Fibroblast of the aortic adventitia (primary cell): ENCODE data around the gene POLR1G. TPM values are rescaled to one million over a fixed set of nuclear protein-coding genes. Genes with fewer than 3 reads are reported as not detected.
"Not testable (repeated sequence)": the region's sequence is repeated elsewhere in the genome, so short reads cannot be mapped to it uniquely, and the experiment has no call there.

ENCODE experiments used
- DNase-seq: peaks from one replicate; pipeline ENCODE4 v3.0.0-alpha.2; 2010; ENCODE audit warnings: low read depth
- H3K4me3 ChIP-seq: 2 replicates; pipeline ENCODE4 v1.5.1; 2011; ENCODE audit warnings: low read depth, mild to moderate bottlenecking, control low read depth, low read length, moderate library complexity
- total RNA-seq: library from RNA; depleted of rRNA; stranded (reverse); fragments of >200 nt; gene quantifications from 2 replicates; pipeline ENCODE4 v1.2.3, GENCODE V29; 2012; ENCODE audit warnings: low replicate concordance
- TF ChIP-seq, protein P1 (sequence below): IDR thresholded peaks from 2 replicates; pipeline ENCODE4 v1.5.1; 2011; ENCODE audit warnings: mild to moderate bottlenecking, low read length, control low read depth, inconsistent platforms; ENCODE audit not compliant: insufficient read depth

The POLR1G gene
- total RNA-seq, 1 donor, result 5.7 TPM

GRCh38 chr19:45421947-45422498 is 15.6 kb downstream of the POLR1G start:
- H3K4me3 ChIP-seq, result no peak overlapping the region
- no peak for DNase-seq
- TF ChIP-seq, protein P1, sequence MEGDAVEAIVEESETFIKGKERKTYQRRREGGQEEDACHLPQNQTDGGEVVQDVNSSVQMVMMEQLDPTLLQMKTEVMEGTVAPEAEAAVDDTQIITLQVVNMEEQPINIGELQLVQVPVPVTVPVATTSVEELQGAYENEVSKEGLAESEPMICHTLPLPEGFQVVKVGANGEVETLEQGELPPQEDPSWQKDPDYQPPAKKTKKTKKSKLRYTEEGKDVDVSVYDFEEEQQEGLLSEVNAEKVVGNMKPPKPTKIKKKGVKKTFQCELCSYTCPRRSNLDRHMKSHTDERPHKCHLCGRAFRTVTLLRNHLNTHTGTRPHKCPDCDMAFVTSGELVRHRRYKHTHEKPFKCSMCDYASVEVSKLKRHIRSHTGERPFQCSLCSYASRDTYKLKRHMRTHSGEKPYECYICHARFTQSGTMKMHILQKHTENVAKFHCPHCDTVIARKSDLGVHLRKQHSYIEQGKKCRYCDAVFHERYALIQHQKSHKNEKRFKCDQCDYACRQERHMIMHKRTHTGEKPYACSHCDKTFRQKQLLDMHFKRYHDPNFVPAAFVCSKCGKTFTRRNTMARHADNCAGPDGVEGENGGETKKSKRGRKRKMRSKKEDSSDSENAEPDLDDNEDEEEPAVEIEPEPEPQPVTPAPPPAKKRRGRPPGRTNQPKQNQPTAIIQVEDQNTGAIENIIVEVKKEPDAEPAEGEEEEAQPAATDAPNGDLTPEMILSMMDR, result no peak

GRCh38 chr19:45423033-45423588 is 16.7 kb downstream of the POLR1G start:
- TF ChIP-seq, protein P1, result no peak
- no peak for DNase-seq
- H3K4me3 ChIP-seq, result peak overlapping the region; percentile 80

- peak; percentile 93 for DNase-seq
- peak within 1 kb of the TSS; percentile 80 for H3K4me3 ChIP-seq
- TF ChIP-seq, protein P1, result no peak
Measured at GRCh38 chr19:45423589-45424190, 17.2 kb downstream of the POLR1G start, which contains the start of gene ERCC1. Gene ERCC1, minus strand, starts transcription at chr19:45423917. Its CDS starts 543 bp downstream, at chr19:45423374.

GRCh38 chr19:45424191-45425058 is 18.0 kb downstream of the POLR1G start:
- TF ChIP-seq, protein P1, result no peak
- DNase-seq, result peak; percentile 89
- H3K4me3 ChIP-seq, result peak overlapping the region; percentile 80

DNA sequence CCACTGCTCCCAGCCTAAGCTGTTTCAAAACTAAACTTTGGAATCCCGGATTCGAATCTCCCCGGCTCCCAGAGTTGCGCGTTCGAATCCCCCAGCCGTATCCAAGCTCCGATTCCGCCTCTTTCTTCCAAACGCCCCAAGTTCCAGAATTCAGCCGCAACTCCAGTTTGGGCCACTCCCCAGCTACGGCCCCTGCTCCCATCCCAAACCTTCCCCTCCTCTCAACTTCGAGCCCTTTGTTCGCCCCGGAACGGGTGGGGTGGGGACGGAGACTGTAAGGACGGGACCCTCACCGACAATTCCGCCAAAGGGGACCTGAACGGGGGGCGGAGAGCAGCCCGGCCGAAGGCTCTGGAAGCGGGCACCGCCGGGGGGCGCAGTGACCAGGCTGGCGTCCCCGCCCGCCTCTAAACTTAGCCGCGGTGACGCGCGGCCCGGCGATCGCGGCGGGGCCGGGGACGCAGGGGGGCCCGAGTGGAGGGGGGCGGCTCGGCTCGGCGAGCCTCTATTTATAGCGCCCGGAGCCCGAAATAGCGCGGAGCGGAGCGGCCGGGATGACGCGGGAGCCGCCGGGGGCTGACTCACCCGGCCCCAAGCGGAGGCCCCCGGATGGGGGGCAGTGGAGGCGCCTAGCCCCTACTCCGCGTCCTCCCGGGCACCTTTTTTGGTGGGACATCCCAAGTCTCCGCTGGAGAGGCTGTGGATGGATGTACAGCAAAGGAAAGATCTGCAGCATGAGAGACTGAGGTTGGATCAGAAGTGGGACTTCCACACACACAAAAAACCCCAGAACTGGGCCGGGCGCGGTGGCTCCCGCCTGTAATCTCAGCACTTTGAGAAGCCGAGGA is 22.2 kb downstream of the POLR1G start:
- TF ChIP-seq, protein P1, result peak; percentile 42
- peak overlapping the region; percentile 62 for H3K4me3 ChIP-seq
- no peak for DNase-seq

DNA sequence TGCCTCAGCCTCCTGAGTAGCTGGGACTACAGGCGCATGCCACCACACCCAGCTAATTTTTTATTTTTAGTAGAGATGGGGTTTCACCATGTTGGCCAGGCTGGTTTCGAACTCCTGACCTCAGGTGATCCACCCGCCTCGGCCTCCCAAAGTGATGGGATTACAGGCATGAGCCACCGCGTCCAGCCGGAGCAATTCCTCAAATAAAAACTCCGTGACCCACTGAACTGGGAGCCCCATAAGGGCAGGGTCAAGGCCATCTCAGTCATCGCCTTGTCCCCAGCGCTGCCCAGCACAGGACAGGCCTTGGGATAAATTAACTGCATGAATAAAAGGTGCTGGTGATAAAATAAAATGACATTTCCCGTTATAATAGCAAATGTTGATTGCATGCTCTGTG is 23.5 kb downstream of the POLR1G start:
- H3K4me3 ChIP-seq, DNase-seq: not testable (repeated sequence)

DNA sequence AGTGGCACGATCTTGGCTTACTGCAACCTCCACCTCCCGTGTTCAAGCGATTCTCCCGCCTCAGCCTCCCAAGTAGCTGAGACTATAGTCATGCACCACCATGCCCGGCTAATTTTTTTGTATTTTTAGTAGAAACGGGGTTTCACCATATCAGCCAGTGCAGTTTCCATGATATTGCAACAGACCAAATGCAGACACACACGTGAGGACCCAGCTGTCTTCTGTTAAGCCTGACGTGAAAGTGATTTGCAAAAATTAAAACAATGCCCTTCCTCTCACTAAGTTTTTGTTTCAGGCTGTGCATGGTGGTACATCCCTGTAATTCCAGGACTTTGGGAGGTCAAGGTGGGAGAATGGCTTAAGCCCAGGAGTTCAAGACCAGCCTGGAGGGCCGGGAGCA is 24.6 kb downstream of the POLR1G start:
- not testable (repeated sequence) for H3K4me3 ChIP-seq
- peak; percentile 75 for DNase-seq

DNA sequence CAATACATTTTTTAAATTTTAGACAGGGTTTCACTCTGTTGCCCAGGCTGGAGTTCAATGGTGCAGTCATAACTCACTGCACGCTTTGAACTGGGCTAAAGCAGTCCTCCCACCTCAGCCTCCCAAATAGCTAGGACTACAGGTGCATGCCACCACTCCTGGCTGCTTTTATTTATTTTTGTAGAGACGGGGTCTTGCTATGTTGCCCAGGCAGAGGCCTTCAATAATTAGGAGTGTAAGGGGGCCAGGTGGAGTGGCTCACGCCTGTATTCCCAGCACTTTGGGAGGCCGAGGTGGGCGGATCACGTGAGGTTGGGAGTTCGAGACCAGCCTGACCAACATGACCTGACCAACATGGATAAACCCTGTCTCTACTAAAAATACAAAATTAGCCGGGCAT is 26.1 kb downstream of the POLR1G start:
- not testable (repeated sequence) for DNase-seq, H3K4me3 ChIP-seq
